ENCODE results near the gene PIGK.

DNA sequence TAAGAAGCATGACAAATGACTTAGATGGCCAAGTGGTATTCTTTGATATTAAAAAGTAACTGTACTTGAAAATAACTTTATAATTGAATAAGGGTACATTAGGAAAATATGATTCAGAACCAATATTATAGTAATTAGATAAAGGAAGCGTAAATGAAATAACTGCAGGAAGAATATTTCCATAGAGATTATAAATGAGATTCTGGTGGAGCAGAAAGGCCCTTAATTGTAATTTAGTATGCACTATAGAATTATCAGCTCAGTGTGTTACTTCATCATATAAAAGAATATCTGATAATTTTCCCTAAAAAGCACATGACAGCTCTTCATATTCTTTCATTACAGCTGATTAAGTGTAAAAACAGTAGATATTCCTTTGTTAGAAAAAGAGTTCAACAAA lies 171.7 kb downstream of the PIGK start:
- TF ChIP-seq CTCF (tag by site-specific recombination; IDR thresholded peaks at IDR 0.05) = no peak
- TF ChIP-seq KLF17 (tag by site-specific recombination; IDR thresholded peaks at IDR 0.05) = no peak
- TF ChIP-seq ZNF561 (tag by site-specific recombination; IDR thresholded peaks at IDR 0.05; ENCODE audit: borderline replicate concordance) = no peak
- TF ChIP-seq SALL2 (tag by site-specific recombination; IDR thresholded peaks at IDR 0.05; ENCODE audit: borderline replicate concordance) = no peak
- TF ChIP-seq ZNF302 (tag by site-specific recombination; IDR thresholded peaks at IDR 0.05; ENCODE audit: low read depth) = no peak
- no peak for TF ChIP-seq HOXD13 (CRISPR knock-in tag; IDR thresholded peaks at IDR 0.05; ENCODE audit: borderline replicate concordance)
- TF ChIP-seq, protein P1, sequence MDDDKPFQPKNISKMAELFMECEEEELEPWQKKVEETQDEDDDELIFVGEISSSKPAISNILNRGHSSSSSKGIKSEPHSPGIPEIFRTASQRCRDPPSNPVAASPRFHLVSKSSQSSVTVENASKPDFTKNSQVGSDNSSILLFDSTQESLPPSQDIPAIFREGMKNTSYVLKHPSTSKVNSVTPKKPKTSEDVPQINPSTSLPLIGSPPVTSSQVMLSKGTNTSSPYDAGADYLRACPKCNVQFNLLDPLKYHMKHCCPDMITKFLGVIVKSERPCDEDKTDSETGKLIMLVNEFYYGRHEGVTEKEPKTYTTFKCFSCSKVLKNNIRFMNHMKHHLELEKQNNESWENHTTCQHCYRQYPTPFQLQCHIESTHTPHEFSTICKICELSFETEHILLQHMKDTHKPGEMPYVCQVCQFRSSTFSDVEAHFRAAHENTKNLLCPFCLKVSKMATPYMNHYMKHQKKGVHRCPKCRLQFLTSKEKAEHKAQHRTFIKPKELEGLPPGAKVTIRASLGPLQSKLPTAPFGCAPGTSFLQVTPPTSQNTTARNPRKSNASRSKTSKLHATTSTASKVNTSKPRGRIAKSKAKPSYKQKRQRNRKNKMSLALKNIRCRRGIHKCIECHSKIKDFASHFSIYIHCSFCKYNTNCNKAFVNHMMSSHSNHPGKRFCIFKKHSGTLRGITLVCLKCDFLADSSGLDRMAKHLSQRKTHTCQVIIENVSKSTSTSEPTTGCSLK (tag by site-specific recombination; IDR thresholded peaks at IDR 0.05) = no peak
- TF ChIP-seq ZNF398 (tag by site-specific recombination; IDR thresholded peaks at IDR 0.05) = no peak
- TF ChIP-seq PRDM2 (tag by site-specific recombination; IDR thresholded peaks at IDR 0.05; ENCODE audit: borderline replicate concordance) = no peak
- TF ChIP-seq ZSCAN5A (tag by site-specific recombination; IDR thresholded peaks at IDR 0.05) = no peak
- no peak for TF ChIP-seq PRDM6 (tag by site-specific recombination; IDR thresholded peaks at IDR 0.05)
- no peak for TF ChIP-seq ZNF16 (tag by site-specific recombination; IDR thresholded peaks at IDR 0.05; ENCODE audit: low read depth)
- TF ChIP-seq ZNF580 (tag by site-specific recombination; IDR thresholded peaks at IDR 0.05) = no peak
